ENCODE data around the gene PATE2.

DNA sequence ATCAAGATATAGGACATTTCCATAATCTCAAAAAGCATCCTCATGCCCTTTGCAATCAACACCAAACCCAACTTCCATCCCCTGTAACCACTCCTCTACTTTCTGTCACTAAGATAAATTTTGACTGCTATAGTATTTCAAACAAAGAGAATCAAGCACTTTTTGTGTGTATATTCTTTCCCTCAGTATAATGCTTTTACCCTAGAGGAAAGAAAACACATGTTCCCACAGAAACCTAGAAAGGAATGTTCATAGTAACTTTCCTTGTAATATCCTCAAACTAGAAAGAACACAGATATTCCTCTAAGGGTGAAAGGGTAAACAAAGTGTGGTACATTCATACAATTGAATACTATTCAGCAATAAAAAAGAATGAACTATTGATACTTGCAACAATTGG is 38.0 kb downstream of the PATE2 start:
- TF ChIP-seq YY1 (IDR thresholded peaks at IDR 0.05; ENCODE audit: insufficient read depth, insufficient read length) = no peak
- no peak for TF ChIP-seq SUZ12 (IDR thresholded peaks at IDR 0.05; ENCODE audit: extremely low read depth, insufficient read depth, insufficient read length)
